D721Med (cell line): ENCODE data around the gene KCNJ6.

Experiments used
- DNase-seq: peaks from one replicate; pipeline ENCODE4 v3.0.0; 2011; ENCODE audit warnings: low spot score; ENCODE audit not compliant: insufficient read length
- FAIRE-seq: peaks from 2 replicates; lab custom pipeline; 2011; peaks lifted over from hg19 to GRCh38; lab: Jason Lieb, UNC
- CTCF ChIP-seq: IDR thresholded peaks from 2 replicates; pipeline ENCODE4 v1.5.1; 2012; ENCODE audit warnings: mild to moderate bottlenecking, control low read depth; ENCODE audit not compliant: insufficient read depth; ENCODE audit errors: missing control alignments

Gene KCNJ6

GRCh38 chr21:37940691-37941090 lies 24.4 kb upstream of the KCNJ6 start:
- DNase-seq: no peak
- TF ChIP-seq CTCF: no peak
- no peak for FAIRE-seq

GRCh38 chr21:37939838-37940237 lies 23.6 kb upstream of the KCNJ6 start:
- DNase-seq (no peak), FAIRE-seq (no peak)
- TF ChIP-seq CTCF: no peak

- no peak for FAIRE-seq
- TF ChIP-seq CTCF: no peak
- no peak for DNase-seq
These were observed 23.0 kb upstream of the KCNJ6 start for GRCh38 chr21:37939251-37939650.

- DNase-seq (no peak), FAIRE-seq (no peak)
- no peak for TF ChIP-seq CTCF
These were observed 21.4 kb upstream of the KCNJ6 start for GRCh38 chr21:37937668-37938067.

- FAIRE-seq (no peak), DNase-seq (no peak)
- TF ChIP-seq CTCF: no peak
These were observed 19.9 kb upstream of the KCNJ6 start for GRCh38 chr21:37936010-37936785.

GRCh38 chr21:37932936-37933335 lies 16.7 kb upstream of the KCNJ6 start:
- no peak for TF ChIP-seq CTCF
- FAIRE-seq: no peak

GRCh38 chr21:37927711-37928110 lies 11.5 kb upstream of the KCNJ6 start:
- FAIRE-seq: no peak
- DNase-seq: no peak
- no peak for TF ChIP-seq CTCF

More at GRCh38 chr21:37932936-37933335, 16.7 kb upstream of the KCNJ6 start:
- DNase-seq: no peak
